ENCODE results near the gene CD151. TPM values are rescaled to one million over a fixed set of nuclear protein-coding genes. Genes with fewer than 3 reads are reported as not detected.
A peak's percentile ranks its signal among the peaks of the same experiment; 100 is the strongest.

CD151 gene
- total and polyA plus RNA-seq, 7 donors: 149 to 358 (median 168) TPM

- no peak for TF ChIP-seq CTCF (IDR thresholded peaks at IDR 0.05)
- DNase-seq: peak in 1 of 2 donors; percentile 58
- intact Hi-C loops (cut with DNase I): no loop called here
- no peak for ATAC-seq
- H3K4me1 ChIP-seq: peaks cover 7% of the 10 kb centered on the region
- no peaks in the 10 kb centered on the region for H3K36me3 ChIP-seq (ENCODE audit: insufficient read depth in 1 of 2, low read depth in 1 of 2)
- peaks cover 0 to 43% (median 19%) of the 10 kb centered on the region in 3 donors for H3K27me3 ChIP-seq (ENCODE audit: insufficient read depth in 3 of 3, low read length in 2 of 3)
- H3K27ac ChIP-seq: no peak overlapping the region
- H3K9me3 ChIP-seq: no peaks in the 10 kb centered on the region
- WGBS, 3 donors: 91 to 94% (median 92%) methylated on average over 44 to 49 of the region's 49 CpGs
- no peak overlapping the region for H3K4me3 ChIP-seq
Measured at GRCh38 chr11:791658-792534, 40.9 kb upstream of the CD151 start.

- ATAC-seq (no peak), DNase-seq (no peak)
- Histone ChIP-seq H3K9me3 (no peaks in the 10 kb centered on the region), H3K4me1 (peaks cover 13% of the 10 kb centered on the region), H3K4me3 (no peak overlapping the region), H3K27me3 (ENCODE audit: insufficient read depth in 3 of 3, low read length in 2 of 3) (peaks cover 0 to 39% (median 16%) of the 10 kb centered on the region in 3 donors), H3K36me3 (ENCODE audit: insufficient read depth in 1 of 2, low read depth in 1 of 2) (no peaks in the 10 kb centered on the region), H3K27ac (no peak overlapping the region)
- WGBS, 3 donors: 87 to 97% (median 90%) methylated on average over 11 to 15 of the region's 15 CpGs
- no peak for TF ChIP-seq CTCF (IDR thresholded peaks at IDR 0.05)
- intact Hi-C loops (cut with DNase I): no loop called here
Measured at GRCh38 chr11:792535-792821, 40.3 kb upstream of the CD151 start.

GRCh38 chr11:792873-793272, 39.9 kb upstream of the CD151 start:
- Histone ChIP-seq H3K27me3 (ENCODE audit: insufficient read depth in 3 of 3, low read length in 2 of 3) (peaks cover 0 to 37% (median 15%) of the 10 kb centered on the region in 3 donors), H3K4me1 (peaks cover 16% of the 10 kb centered on the region), H3K9me3 (no peaks in the 10 kb centered on the region), H3K27ac (no peak overlapping the region), H3K4me3 (no peak overlapping the region), H3K36me3 (ENCODE audit: insufficient read depth in 1 of 2, low read depth in 1 of 2) (no peaks in the 10 kb centered on the region)
- DNase-seq: peak in 1 of 2 donors; percentile 52
- no peak for TF ChIP-seq CTCF (IDR thresholded peaks at IDR 0.05)
- no peak for ATAC-seq
- 91 to 95% (median 95%) methylated on average over 12 to 13 of the region's 13 CpGs for WGBS, 3 donors
- intact Hi-C loops (cut with DNase I): no loop called here

GRCh38 chr11:793556-793955, 39.2 kb upstream of the CD151 start:
- Histone ChIP-seq H3K9me3 (no peaks in the 10 kb centered on the region), H3K4me1 (peaks cover 19% of the 10 kb centered on the region), H3K27ac (no peak overlapping the region), H3K4me3 (no peak overlapping the region), H3K36me3 (ENCODE audit: insufficient read depth in 1 of 2, low read depth in 1 of 2) (no peaks in the 10 kb centered on the region), H3K27me3 (ENCODE audit: insufficient read depth in 3 of 3, low read length in 2 of 3) (peaks cover 0 to 31% (median 15%) of the 10 kb centered on the region in 3 donors)
- WGBS, 3 donors: 36 to 53% (median 38%) methylated on average over 6 to 7 of the region's 7 CpGs
- ATAC-seq (peak in 1 of 4 donors; percentile 22), DNase-seq (peak in 1 of 2 donors; percentile 51)
- TF ChIP-seq CTCF (IDR thresholded peaks at IDR 0.05): no peak
- intact Hi-C loops (cut with DNase I): no loop called here
